GM18951 (cell line): ENCODE measurements around the gene AQP12A.
"Not testable (repeated sequence)": the region's sequence is repeated elsewhere in the genome, so short reads cannot be mapped to it uniquely, and the experiment has no call there.

Experiments
- POLR2A ChIP-seq: IDR thresholded peaks from 4 replicates; pipeline ENCODE4 v1.6.1; 2011; ENCODE audit warnings: mild to moderate bottlenecking; ENCODE audit not compliant: insufficient read length, insufficient read depth; ENCODE audit errors: extremely low read depth
- in situ Hi-C: fragments of 300-500 bp; cut with MboI; formaldehyde crosslinking; loops from one replicate; pipeline ENCODE4 v1.12.0; 2022; ENCODE audit warnings: low sequenced_read_pairs, mixed read lengths, inconsistent platforms; ENCODE audit not compliant: unreplicated experiment

AQP12A gene

DNA sequence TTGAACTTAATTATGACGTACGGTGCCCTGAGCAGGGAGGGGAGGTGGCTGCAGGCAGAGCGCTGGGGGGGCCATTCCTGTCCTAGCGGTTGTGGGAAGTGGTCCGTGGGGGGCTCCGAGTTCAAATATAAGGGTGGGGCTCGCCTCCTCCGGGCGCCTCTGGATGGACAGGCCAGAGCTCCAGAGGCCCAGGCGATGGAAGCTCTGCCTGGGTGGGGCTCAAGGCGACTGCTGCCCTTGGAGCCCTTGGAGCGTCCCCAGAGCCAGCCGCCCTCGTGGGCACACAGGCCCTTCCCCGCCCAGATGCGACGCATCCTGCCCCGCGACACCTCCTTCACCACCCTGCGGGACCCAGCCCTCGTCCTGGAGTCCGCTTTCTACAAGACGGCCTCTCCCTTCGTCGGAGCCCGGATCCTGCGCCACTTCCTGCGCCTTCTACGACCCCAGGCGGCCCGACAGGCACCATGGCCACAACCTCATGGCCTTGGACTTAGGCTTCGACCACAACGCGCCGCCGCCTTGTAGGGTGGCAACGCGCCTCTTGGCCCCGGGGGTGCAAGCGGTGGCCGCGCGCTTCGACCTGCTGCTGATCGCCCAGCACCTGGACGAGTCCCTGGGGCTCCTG lies 19.5 kb upstream of the AQP12A start:
- in situ Hi-C loops, result no loop called here
- TF ChIP-seq POLR2A, result no peak

DNA sequence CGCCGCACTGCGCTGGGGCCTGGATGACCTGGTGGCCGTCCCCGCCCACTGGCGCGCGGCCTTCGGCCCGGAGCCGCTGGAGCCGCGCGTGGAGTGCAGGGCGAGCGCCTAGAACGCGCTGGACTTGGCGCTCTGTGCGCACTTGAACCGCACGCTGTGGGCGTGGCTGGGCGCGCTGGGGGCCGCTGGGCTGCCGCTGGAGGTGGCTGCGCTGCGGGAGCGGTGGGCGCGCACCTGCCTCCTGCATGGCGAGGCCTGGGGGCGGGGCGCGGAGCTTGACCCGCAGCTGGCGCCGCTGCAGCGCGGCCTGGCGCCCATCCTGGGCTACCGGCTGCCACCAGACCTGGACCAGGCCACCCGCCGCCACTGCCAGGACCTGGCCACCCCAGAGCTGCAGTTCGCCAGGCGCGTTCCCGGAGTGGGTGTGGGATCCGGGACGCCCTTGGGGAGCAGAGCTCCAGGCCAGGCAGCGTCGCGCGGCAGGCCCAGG lies 18.9 kb upstream of the AQP12A start:
- in situ Hi-C loops, result no loop called here
- no peak for TF ChIP-seq POLR2A

DNA sequence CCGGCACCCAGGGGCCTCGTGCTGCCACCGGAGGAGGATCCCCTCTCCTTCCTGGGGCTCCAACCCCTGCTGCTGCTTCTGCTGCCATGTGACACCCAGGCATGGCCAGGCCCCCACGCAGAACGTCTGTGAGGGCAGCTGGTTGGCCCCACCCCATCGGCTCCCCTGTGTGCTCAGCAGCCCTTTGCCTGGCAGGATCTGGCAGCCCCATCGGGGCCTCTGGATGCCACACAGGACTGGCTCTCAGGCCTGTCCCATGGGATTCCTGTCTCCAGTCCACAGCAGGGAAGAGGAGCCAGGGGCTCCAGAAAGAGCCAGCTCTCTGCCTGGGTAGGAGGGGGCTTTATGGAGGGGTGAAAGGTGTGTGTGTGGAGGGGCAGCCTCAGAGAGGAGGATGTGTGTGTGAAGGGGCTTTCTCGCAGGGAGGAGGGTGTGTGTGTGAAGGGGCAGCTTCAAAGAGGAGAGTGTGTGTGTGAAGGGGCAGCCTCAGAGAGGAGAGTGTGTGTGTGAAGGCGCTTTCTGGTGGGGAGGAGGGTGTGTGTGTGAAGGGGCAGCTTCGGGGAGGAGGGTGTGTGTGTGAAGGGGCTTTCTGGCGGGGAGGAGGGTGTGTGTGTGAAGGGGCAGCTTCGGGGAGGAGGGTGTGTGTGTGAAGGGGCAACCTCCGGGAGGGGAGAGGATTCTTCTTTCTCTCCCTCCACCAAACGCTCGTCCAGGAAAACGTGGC lies 17.0 kb upstream of the AQP12A start:
- in situ Hi-C loops, result not testable (repeated sequence)

DNA sequence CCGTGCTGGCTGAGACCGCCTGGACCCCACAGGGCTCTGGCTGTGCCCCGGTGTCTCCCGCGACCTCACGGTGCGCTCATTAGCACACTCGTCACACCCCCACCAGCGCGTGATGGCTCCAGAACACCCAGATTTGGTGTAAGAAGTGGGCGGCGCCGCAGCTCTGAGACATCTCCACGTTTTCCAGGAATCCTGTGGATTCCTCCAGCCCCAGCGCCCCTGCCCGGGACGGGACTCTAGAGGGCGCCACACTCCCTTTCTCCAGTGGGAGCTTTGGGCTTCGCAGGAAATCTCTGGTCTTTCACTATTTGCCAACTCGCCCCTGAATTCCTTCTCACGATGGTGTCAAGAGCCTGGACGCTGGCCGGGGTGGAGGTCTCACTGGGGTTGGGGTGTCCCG lies 16.3 kb upstream of the AQP12A start:
- in situ Hi-C loops, result not testable (repeated sequence)

GRCh38 chr2:240678043-240678442 lies 13.6 kb upstream of the AQP12A start:
- in situ Hi-C loops, result not testable (repeated sequence)

- in situ Hi-C loops, result not testable (repeated sequence)
Measured at GRCh38 chr2:240678909-240679308, 12.8 kb upstream of the AQP12A start.

- in situ Hi-C loops, result not testable (repeated sequence)
Measured at GRCh38 chr2:240680185-240680584, 11.5 kb upstream of the AQP12A start.

DNA sequence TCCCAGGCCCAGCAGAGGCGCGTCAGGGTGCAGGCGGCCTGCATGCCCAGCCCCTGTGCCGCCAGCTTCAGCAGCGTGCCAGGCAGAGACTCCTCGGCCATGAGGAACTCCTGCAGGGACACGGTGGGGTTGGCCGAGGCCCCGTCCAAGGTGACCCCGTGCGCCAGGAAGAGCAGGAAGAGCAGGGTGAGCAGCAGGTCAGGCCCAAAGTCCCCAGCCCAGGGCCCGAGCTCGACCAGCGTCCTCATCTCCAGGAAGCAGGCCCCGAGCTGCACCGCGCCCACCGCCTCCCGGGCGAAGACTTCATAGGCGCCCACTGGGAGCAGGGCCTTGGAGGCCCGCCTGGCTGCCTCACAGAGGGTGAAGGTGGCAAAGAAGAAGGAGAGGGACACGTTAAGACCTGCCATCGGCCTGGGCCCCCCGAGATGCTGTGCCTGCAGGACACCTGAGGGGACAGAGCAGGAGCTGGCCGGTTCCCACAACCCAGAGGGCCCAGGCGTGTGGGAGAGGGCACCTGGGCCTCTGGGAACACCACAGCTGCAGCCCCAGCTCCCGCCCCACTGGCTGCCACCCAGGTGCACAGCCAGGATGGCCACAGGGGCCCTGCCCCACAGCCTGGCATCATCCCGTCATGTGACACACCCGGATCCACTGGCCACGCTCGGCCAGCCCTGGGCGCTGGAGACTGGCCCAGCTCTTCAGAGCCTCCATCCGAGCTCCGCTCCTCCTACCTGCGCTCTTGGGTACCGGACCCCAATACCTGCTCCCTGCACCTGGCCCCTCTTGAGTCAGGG lies 9.0 kb upstream of the AQP12A start, which contains the start of gene AQP12B:
AQP12B (minus strand) TSS at position 455 of the 794 bp plus-strand sequence; CDS start at position 407, 48 bp downstream.
- in situ Hi-C loops, result not testable (repeated sequence)

GRCh38 chr2:240683329-240683979 lies 8.2 kb upstream of the AQP12A start:
- in situ Hi-C loops, result not testable (repeated sequence)

GRCh38 chr2:240683980-240684728 lies 7.5 kb upstream of the AQP12A start:
- in situ Hi-C loops, result not testable (repeated sequence)

- in situ Hi-C loops, result no loop called here
- TF ChIP-seq POLR2A, result no peak
Measured at GRCh38 chr2:240685771-240686371, 5.8 kb upstream of the AQP12A start.

GRCh38 chr2:240686460-240686859 lies 5.2 kb upstream of the AQP12A start:
- TF ChIP-seq POLR2A, result no peak
- in situ Hi-C loops, result no loop called here
